ENCODE results near the gene COMT. TPM values are rescaled to one million over a fixed set of nuclear protein-coding genes. Genes with fewer than 3 reads are reported as not detected.

COMT gene
- total and polyA plus RNA-seq, 9 of the 15 experiments (the other 6 are each of a cell fraction or from before 2014, with no cell fraction given) = 12.5 to 351 (median 155) TPM

GRCh38 chr22:19974268-19974861 is 32.8 kb downstream of the COMT start (continued):
- TF ChIP-seq TOE1 (IDR thresholded peaks at IDR 0.05; ENCODE audit: borderline replicate concordance) (peak; percentile 18; the same call in 1 of the 2 replicates), TOE1 (CRISPR knock-in tag; IDR thresholded peaks at IDR 0.05; ENCODE audit: borderline replicate concordance, low read depth) (no peak), MIER1 (IDR thresholded peaks at IDR 0.05; ENCODE audit: low read depth) (no peak), ETV6 (IDR thresholded peaks at IDR 0.05; ENCODE audit: borderline replicate concordance in 1 of 2, low read depth in 2 of 2, low read length in 1 of 2) (no peak), ETV6 (CRISPR knock-in tag; IDR thresholded peaks at IDR 0.05; ENCODE audit: borderline replicate concordance) (no peak), DIDO1 (tag; IDR thresholded peaks at IDR 0.05; ENCODE audit: low read depth) (no peak), HDAC6 (IDR thresholded peaks at IDR 0.05; ENCODE audit: low read depth, low read length) (0 out of 2 replicates have a peak, but pooled peaks have one; percentile 89), CXXC5 (CRISPR knock-in tag; IDR thresholded peaks at IDR 0.05) (0 out of 2 replicates have a peak, but pooled peaks have one; percentile 13), HSF4 (CRISPR knock-in tag; IDR thresholded peaks at IDR 0.05; ENCODE audit: borderline replicate concordance) (peak; percentile 26; the same call in 1 of the 2 replicates), SP2 (IDR thresholded peaks at IDR 0.05; ENCODE audit: extremely low read depth, low read depth, low read length, poor library complexity, severe bottlenecking) (peak; percentile 58), HDAC8 (tag; IDR thresholded peaks at IDR 0.05) (no peak), HDGF (IDR thresholded peaks at IDR 0.05) (0 out of 2 replicates have a peak, but pooled peaks have one; percentile 21), ZNF436 (CRISPR knock-in tag; IDR thresholded peaks at IDR 0.05) (no peak), NCOA2 (IDR thresholded peaks at IDR 0.05; ENCODE audit: partially characterized antibody in 2 of 2) (no peak), SAFB2 (IDR thresholded peaks at IDR 0.05; ENCODE audit: borderline replicate concordance, low read depth, low read length, severe bottlenecking) (no peak), ZNF274 (IDR thresholded peaks at IDR 0.05; ENCODE audit: borderline replicate concordance, low read depth, low read length) (no peak), XRCC5 (IDR thresholded peaks at IDR 0.05; ENCODE audit: low read depth, low read length) (no peak), ZNF263 (CRISPR knock-in tag; IDR thresholded peaks at IDR 0.05; ENCODE audit: borderline replicate concordance) (no peak), ESRRA (IDR thresholded peaks at IDR 0.05; ENCODE audit: borderline replicate concordance, low read depth) (peak; percentile 54; the same call in 1 of the 2 replicates), FOXP1 (CRISPR knock-in tag; IDR thresholded peaks at IDR 0.05) (no peak), HDAC2 (IDR thresholded peaks at IDR 0.05) (peak; percentile 100), E2F3 (CRISPR knock-in tag; IDR thresholded peaks at IDR 0.05) (peak; percentile 47; the same call in 1 of the 2 replicates), SMC3 (conservative IDR thresholded peaks at IDR 0.05; ENCODE audit: insufficient read depth, low read depth, low read length) (0 out of 2 replicates have a peak, but pooled peaks have one; percentile 2), ARNT (IDR thresholded peaks at IDR 0.05) (0 out of 4 replicates have a peak, but pooled peaks of 1 of the 2 experiments have one; percentile 70), U2AF2 (optimal IDR thresholded peaks at IDR 0.05; ENCODE audit: low read depth, low read length) (no peak), SAP30 (IDR thresholded peaks at IDR 0.05; ENCODE audit: borderline replicate concordance, insufficient read depth, low read depth, low read length, poor library complexity, severe bottlenecking) (peak; percentile 11), EZH2 (IDR thresholded peaks at IDR 0.05; ENCODE audit: borderline replicate concordance, low read depth, low read length) (no peak)
- TF ChIP-seq, protein P1, sequence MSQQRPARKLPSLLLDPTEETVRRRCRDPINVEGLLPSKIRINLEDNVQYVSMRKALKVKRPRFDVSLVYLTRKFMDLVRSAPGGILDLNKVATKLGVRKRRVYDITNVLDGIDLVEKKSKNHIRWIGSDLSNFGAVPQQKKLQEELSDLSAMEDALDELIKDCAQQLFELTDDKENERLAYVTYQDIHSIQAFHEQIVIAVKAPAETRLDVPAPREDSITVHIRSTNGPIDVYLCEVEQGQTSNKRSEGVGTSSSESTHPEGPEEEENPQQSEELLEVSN (IDR thresholded peaks at IDR 0.05; ENCODE audit: borderline replicate concordance in 1 of 2, extremely low read depth in 1 of 2, insufficient read depth in 1 of 2, insufficient read length in 1 of 2, low read depth in 1 of 2, low read length in 1 of 2, poor library complexity in 1 of 2, severe bottlenecking in 1 of 2) = peak; percentile 4 to 33
